ENCODE measurements around the gene SPOCK1. TPM values are rescaled to one million over a fixed set of nuclear protein-coding genes. Genes with fewer than 3 reads are reported as not detected.

Gene SPOCK1
- polyA plus RNA-seq, 12 donors, result 3.1 to 29.9 (median 7.5) TPM; not detected in 1

- no peak for DNase-seq
These were observed 298.0 kb downstream of the SPOCK1 start for GRCh38 chr5:137200906-137201700.

- DNase-seq, result no peak
These were observed 299.2 kb downstream of the SPOCK1 start for GRCh38 chr5:137199966-137200365.

GRCh38 chr5:137199201-137199600 lies 299.9 kb downstream of the SPOCK1 start:
- no peak for DNase-seq

- no peak for DNase-seq
These were observed 303.6 kb downstream of the SPOCK1 start for GRCh38 chr5:137195483-137195882.

- no peak for DNase-seq
These were observed 304.8 kb downstream of the SPOCK1 start for GRCh38 chr5:137194300-137194699.

- no peak for DNase-seq
These were observed 306.8 kb downstream of the SPOCK1 start for GRCh38 chr5:137192293-137192743.

- no peak for DNase-seq
These were observed 307.9 kb downstream of the SPOCK1 start for GRCh38 chr5:137191179-137191578.

GRCh38 chr5:137190441-137190840 lies 308.7 kb downstream of the SPOCK1 start:
- no peak for DNase-seq

- no peak for DNase-seq
These were observed 309.1 kb downstream of the SPOCK1 start for GRCh38 chr5:137190031-137190430.

GRCh38 chr5:137188566-137188965 lies 310.6 kb downstream of the SPOCK1 start:
- DNase-seq, result no peak

DNA sequence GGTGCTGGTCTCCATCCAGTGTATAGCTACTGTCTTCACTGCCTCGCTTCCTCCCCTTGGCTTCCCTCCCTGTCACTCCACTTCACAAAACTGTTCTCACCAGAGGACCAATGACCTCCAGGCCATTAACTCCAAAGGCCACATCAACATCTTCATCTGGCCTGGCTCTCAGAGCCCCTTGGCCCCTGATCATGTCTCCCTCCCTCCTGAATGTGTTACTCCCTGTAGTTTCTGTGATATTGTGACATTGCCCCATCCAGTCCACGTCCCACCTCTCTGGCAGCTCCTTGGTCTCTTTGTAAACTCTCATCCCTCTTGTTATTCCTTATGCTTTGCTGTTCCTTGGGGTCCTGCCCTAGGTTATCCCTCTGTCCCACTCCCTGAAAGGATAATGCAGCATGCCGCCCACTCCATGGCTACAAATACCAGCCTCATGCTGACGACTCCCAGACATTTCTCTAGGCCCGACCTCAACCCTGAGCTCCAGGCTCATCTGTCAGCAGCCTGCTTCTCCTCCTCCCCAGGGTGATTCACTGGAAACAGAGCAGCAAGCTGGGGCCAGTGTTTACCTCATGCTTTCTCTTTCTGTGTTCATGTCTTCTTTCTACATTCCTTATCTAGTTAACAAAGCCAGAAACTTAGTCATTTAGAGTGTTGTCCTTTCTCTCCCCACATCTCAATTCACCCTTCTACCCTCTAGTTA lies 312.2 kb downstream of the SPOCK1 start:
- DNase-seq, result no peak

GRCh38 chr5:137185193-137185592 lies 313.9 kb downstream of the SPOCK1 start:
- no peak for DNase-seq

- DNase-seq, result no peak
These were observed 314.4 kb downstream of the SPOCK1 start for GRCh38 chr5:137184734-137185133.

DNA sequence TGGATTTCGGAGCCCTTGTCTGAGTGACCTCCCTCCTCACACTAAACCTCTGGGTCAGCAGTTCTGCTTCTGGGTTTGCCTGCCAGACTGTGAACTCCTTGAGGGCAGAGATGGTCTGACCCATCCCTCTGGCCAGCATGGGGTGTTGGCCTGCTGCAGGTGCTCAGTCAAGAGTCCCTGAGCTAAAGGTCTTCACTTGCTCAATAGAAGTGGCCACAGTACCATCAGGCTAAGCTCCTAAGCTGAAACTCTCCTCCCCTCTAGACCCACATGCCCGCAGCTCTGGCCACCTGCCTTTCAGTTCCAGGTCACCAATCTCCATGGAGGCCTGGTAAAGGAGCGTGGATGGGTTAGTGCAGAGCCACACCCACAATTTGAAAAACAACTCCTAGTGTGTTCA lies 316.6 kb downstream of the SPOCK1 start:
- no peak for DNase-seq

GRCh38 chr5:137181667-137182066 lies 317.5 kb downstream of the SPOCK1 start:
- DNase-seq, result no peak

DNA sequence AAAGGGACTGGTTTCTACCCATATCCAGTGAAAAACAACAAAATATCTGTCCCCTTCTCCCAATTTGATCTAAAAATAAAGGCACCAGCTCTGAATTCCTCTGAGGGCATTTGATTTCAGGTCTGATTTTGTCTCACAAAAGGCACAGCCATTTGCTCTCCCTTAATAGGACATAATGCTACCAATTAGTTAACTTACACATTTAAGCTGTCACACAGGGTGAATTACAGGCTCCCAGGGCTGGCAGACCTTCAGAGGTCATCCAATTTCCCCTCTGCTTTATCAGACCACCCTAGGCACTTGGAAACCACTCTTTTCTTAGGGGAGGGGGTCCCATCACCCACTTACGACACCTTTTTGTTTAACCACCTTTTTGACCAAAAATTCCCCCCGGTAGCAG lies 319.9 kb downstream of the SPOCK1 start:
- no peak for DNase-seq

DNA sequence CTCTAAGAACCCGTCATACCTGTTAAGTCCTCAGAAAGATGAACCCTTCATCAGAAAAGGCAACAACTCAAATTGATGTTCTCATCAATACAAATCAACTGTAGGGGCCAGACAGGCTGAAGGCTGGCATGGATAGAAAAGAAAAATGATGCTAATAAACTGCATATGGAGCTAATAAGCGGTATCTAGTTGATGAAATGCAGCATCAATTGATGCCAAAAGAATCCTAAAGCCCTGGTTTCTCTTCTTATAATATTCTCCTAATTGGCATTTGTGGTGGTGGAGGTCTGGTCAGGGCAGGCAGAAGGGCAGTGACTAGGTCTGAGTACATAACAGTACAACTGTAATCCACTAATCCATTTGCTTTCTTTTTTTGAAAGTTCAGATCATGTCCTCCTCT lies 322.5 kb downstream of the SPOCK1 start:
- no peak for DNase-seq

DNA sequence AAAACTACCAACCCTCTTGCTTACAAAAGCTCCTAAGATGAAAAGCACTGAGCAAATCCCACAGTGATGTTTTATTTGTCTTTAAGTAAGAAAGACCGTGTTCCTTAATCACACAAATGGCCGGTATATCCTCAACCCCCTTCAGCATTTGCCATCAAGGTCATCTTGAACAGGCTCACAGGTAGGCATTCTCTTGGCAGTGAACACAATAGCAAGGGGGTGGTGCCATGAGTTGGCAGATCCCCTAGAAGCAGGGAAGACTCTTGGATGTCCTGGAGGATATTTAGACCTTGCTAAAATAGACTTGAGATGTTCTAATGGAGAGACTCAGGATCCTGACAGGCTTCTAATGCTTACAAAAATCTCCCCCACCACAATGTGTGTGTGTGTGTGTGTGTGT lies 323.0 kb downstream of the SPOCK1 start:
- no peak for DNase-seq

DNA sequence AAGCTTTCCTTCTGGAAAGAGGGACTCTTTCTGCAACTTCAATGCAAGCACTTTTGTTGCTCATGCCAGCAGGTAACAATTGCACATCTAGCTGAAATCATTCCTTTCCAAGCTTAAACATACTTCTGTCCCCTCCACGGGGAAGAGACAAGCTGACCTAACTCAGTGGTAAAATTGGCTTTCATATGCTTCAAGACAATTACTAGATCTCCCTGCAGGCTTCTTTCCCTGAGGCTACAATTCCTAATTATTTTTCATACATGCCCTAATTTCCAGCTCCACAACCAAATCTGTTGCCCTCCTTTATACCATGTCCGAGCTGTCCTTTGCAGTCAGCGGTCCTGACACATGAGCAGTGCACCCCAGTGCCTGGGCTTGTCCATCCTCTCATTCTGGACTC lies 324.9 kb downstream of the SPOCK1 start:
- no peak for DNase-seq

DNA sequence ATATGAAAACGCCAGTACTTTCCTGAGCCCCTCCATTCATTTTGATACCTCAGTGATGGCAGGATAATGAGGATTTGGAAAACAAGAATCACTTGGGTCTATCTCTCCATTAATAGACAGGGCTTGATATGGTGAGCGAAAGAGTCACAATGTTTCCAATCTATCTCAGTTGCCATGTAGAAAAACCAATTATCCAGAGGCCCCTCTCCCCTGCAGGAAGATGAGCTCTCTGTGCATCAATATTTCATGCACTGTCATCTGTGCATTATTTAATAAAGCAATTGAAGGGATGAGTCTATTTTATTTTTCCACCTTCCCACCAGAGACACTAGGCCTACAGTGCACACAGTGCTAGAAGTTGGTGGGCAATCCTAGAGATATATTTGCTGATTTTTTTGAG lies 326.9 kb downstream of the SPOCK1 start:
- no peak for DNase-seq

GRCh38 chr5:137167187-137167586 lies 331.9 kb downstream of the SPOCK1 start:
- no peak for DNase-seq

- no peak for DNase-seq
These were observed 334.2 kb downstream of the SPOCK1 start for GRCh38 chr5:137164961-137165360.

GRCh38 chr5:137164536-137164935 lies 334.6 kb downstream of the SPOCK1 start:
- DNase-seq, result no peak

Measured in muscle of arm (tissue), 12 donors.